ENCODE results near the gene ARPC5.
"Not testable (repeated sequence)": the region's sequence is repeated elsewhere in the genome, so short reads cannot be mapped to it uniquely, and the experiment has no call there.

The ARPC5 gene

GRCh38 chr1:183645531-183645930 is 9.9 kb upstream of the ARPC5 start:
- no peak for DNase-seq

DNA sequence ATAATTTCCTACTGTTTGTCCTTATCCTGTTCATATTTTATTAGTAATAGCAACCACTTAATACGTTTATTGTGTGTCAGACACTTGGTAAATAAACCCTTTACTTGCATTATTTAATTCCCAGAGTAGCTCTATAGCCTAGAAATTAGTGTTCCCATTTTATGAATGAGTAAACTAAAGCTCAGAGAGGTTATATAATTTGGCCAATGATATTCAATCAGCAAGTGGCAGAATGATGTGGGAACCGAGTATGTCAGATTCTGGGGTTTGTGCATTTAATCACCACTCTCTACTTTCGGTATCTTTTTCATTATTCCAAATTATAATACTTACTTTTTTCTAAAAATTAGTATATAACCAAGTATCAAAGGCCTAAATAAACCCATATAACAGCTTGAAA is 6.6 kb upstream of the ARPC5 start:
- no peak for DNase-seq

DNA sequence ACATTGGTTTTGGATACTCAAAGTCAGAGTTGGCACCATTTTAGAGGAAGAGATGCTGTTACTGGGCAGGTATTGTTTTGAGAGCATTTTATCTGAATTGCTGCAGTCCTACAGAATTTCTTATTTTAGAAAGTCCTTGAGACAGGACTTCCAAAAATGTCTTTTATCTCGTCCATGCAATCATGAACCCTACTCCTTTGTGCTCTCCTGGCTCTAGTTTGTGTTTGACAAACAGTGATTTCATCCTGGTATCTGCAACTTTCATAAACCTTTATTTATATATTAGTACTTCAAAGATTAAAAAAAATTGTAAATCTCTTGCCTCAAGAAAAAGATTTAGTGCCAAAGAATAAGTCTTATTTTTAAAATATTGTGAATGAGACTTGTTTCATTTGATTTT is 4.6 kb upstream of the ARPC5 start:
- DNase-seq: no peak

DNA sequence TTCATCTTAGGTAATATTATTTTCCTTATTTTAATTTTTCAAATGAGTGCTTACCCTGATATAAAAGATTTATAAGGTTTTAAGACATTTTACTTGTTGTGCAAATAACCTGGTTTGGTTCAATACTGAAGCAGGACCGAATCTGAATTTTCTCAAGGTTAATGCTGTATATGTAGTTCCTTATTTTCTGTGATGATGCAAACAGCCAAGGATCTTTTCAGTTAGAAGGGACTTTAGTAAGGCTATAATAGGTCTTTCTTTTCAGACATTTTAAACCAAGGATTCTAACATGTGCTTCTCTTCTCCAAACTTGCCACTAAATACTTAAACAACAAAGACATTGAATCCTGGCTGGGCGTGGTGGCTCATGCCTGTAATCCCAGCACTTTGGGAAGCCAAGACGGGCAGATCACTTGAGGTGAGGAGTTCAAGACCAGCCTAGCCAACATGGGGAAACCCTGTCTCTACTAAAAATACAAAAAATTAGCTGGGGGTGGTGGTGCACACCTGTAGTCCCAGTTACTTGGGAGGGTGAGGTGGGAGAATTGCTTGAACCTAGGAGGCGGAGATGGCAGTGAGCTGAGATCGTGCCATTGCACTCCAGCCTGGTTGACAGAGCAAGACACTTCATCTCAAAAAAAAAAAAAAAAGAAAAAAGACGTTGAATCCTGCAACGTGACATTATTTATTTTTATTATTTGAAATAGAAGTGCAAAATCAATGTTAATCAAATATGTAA is 3.2 kb upstream of the ARPC5 start:
- no peak for DNase-seq

DNA sequence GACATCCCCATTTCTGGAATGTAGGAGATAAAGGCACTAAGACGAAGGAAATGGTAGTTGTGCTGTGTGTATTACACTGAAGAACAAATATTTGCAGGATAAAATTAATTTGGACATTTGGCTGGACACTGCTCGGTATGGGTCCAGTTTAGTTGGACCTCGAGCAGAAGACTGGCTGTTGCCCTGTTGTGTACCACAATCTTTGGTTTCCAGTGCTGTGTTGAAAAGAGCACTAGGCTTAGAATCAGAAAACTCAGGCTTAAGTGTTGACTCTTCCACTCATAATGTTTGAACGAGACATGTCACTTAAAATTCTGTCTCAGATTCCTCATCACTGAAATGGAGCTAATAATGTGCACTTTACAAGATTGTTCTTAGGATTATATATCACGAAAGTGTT is 1.2 kb upstream of the ARPC5 start:
- no peak for DNase-seq

DNA sequence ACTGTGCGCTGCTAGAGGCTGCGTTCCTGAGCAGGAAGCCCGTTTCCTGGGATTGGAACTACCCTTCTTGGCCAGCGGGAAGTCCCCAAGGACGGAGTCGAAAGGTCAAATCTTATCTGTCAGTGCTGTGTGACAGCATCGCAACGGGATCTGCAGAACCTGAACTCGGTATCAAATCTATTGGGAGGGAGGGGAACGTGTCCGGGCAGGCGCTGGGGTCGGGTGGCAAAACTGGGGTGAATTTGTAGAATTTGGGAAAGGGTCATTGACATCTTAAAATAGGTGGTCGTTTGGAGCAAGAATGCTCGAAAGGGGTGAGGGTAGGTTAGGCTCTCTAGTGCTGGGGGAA is 725 bp upstream of the ARPC5 start:
- no peak for DNase-seq

GRCh38 chr1:183635099-183635605 is 431 bp downstream of the ARPC5 start:
- DNase-seq: no peak

DNA sequence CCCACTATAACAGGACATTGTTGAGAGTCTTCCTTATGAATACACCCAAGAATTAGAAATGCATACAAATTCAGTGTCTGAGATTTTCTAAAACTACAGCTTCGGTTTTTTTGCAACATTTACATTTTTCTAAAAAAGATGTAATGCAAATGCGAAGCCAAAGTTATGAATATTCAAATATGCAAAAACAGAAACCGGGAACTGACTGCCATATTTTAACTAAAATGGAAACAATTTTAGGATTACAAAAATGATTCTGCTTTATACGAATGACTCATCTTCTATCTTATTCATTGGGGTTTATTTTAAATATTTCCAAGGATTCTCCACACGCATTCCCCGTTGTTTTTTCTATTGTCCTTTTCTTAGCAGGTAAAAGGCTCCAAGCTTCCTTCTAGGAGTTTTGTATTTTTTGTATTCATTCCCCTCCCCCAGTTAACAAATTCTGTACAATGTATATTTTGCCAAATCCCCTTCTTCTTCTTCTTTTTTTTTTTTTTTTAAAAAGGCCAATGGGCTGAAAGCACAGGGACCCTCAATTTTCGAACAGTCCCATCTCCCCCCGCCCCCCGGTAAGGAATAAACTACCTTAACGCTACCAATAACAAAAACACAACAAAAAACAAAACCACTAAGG is 1.0 kb downstream of the ARPC5 start:
- DNase-seq: no peak

DNA sequence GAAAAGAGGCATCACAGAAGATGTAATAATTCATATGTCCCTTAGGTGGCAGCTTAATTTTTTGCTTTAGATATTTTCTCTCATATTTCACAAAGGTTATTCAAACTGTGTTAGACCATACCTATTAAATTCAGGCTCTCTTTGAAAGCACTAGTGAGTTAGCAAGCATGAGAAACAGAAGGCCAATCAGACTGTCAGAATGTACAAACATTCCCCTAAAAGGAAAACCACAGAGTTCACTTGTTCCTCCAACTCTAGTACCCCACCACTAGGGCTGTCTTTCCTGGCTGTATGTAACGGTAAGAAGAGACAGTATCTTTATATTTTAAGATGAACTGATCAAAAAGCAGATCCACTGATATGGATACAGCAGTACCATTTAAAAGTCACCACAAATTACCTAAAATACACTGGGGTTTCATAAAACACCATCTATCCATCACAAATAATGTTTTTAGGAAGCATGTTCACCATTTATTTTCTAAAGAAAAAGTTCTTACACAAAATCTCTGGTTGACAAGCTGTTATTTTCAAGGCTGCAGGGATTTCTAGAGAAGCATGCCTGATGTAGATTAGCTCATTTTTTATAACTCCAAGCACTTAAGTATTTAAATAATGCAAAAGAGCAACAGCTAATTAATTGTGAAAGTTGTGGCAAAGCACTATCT is 1.8 kb downstream of the ARPC5 start:
- DNase-seq: peak in 1 of 2 donors; percentile 69

GRCh38 chr1:183632964-183633363 is 2.6 kb downstream of the ARPC5 start:
- DNase-seq: peak in 1 of 2 donors; percentile 15

- no peak for DNase-seq
These were observed 3.5 kb downstream of the ARPC5 start for GRCh38 chr1:183632114-183632513.

GRCh38 chr1:183630748-183631147 is 4.8 kb downstream of the ARPC5 start:
- no peak for DNase-seq

- DNase-seq: no peak
These were observed 7.0 kb downstream of the ARPC5 start for GRCh38 chr1:183628537-183628936.

DNA sequence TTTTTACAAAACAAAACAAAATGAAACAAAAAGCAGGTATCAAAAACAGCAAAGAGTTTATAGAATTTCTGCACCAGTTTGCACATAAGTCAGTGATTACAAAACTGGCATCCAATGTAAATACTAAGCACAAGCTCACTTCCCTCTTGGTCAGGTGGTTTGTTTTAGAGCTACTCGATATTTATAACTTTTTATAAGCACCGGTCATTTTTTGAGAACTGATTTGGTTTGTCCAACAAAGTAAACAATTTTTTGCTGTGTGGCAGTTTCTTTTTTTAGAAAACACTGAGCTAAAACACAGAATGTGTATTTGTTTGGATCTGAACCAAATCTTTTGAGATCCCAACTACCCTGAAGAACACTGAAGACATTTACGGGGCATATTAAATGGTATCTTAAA is 9.3 kb downstream of the ARPC5 start:
- not testable (repeated sequence) for DNase-seq

- DNase-seq: peak; percentile 57 to 60
These were observed 12.4 kb downstream of the ARPC5 start for GRCh38 chr1:183622884-183623785.

- DNase-seq: no peak
These were observed 13.6 kb downstream of the ARPC5 start for GRCh38 chr1:183622013-183622412.

GRCh38 chr1:183620311-183620710 is 15.3 kb downstream of the ARPC5 start:
- DNase-seq: no peak

GRCh38 chr1:183619781-183620180 is 15.8 kb downstream of the ARPC5 start:
- DNase-seq: no peak

DNA sequence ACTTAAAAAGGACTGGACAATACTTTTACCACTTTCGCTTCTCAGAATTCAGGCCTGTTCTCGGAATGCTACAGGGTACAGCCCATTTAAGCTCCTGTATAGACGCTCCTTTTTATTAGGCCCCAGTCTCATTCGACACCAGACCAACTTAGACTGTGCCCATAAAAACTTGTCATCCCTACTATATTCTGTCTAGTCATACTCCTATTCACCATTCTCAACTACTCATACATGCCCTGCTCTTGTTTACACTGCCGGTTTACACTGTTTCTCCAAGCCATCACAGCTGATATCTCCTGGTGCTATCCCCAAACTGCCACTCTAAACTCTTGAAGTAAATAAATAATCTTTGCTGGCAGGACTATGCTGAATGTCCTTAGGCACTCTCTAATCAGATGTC is 17.4 kb downstream of the ARPC5 start:
- not testable (repeated sequence) for DNase-seq

GRCh38 chr1:183612975-183613374 is 22.6 kb downstream of the ARPC5 start:
- not testable (repeated sequence) for DNase-seq

DNA sequence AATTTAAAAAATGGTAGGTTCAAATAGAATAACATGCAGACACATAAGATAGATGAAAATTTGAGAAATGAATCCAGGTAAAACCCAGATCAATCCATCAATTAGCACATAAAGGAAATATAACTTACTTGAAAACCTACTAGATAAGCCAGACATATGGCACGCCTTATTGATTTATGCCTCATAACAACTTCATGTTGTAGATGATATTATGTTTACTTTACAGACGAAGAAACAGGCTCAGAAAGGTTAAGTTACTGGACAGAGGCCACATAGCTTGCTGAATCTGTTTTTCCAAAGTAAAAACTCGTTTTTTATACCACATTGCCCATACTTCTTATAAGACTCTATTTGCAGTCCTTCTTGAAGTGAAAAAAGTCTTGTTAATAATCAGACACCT is 23.2 kb downstream of the ARPC5 start:
- no peak for DNase-seq

DNA sequence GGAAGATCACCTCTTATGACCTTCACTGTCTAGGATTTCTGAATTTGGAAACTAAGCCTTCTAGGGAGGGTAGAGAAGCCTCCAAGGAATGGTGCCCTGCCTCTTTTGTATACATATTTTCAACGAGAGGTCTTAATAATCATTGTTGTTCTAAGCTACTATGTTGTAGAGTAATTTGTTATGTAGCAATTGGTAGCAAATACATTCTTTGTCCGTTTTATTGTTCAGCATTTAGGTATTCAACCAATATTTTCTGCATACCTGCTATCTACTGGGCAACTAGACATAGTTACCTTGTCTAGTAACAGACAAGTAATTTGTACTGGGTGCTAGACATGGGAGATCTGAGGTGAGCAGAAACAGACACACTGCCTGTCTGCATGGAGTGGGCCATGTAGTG is 24.6 kb downstream of the ARPC5 start:
- no peak for DNase-seq
